Measurements from ENCODE around the gene PIK3C2G. TPM values are rescaled to one million over a fixed set of nuclear protein-coding genes. Genes with fewer than 3 reads are reported as not detected.

Gene PIK3C2G
- total and polyA plus RNA-seq, 2 of the 13 experiments (the other 11 are each of a cell fraction or from before 2014, with no cell fraction given) = not detected

DNA sequence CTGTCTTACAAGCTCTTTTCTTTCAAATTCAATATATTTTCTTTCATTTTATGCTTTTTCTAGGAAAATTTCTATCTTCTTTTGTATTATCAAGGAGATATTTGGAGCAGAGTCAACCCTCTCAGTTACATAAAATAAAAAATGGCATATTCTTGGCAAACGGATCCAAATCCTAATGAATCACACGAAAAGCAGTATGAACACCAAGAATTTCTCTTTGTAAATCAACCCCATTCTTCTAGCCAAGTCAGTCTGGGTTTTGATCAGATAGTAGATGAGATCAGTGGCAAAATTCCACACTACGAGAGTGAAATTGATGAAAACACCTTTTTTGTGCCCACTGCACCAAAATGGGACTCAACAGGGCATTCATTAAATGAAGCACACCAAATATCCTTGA, 20.6 kb downstream of the PIK3C2G start:
- in situ Hi-C loops (cut with HindIII; ENCODE audit: extremely low pct_ligation_motif_present, low pct_unique_long_range_greater_than_20kb) = no loop called here
- CTCF ChIA-PET (ENCODE audit: low intra/inter-chr PET ratio, low total read pairs) = no interaction called here
- H3K4me1 ChIP-seq (ENCODE audit: insufficient read depth, low read length) = no peaks in the 10 kb centered on the region
- 0% methylated on average over 3 of the region's 3 CpGs for WGBS (ENCODE audit: low lambda C conversion rate)
- ATAC-seq = no peak
- no peak overlapping the region for H2AFZ ChIP-seq (ENCODE audit: low read length)
- no peak for DNase-seq (ENCODE audit: low spot score)
- POLR2A ChIA-PET = no interaction called here
- TF ChIP-seq KAT7 (CRISPR knock-in tag; IDR thresholded peaks at IDR 0.05; ENCODE audit: borderline replicate concordance) (no peak), ZNF615 (CRISPR knock-in tag; IDR thresholded peaks at IDR 0.05; ENCODE audit: borderline replicate concordance) (no peak), ZFP90 (CRISPR knock-in tag; IDR thresholded peaks at IDR 0.05; ENCODE audit: borderline replicate concordance) (no peak), ARID2 (CRISPR knock-in tag; IDR thresholded peaks at IDR 0.05; ENCODE audit: borderline replicate concordance) (no peak), POLR2G (IDR thresholded peaks at IDR 0.05; ENCODE audit: low read depth, low read length) (no peak), ZBTB38 (CRISPR knock-in tag; IDR thresholded peaks at IDR 0.05) (no peak), RCOR2 (CRISPR knock-in tag; IDR thresholded peaks at IDR 0.05) (no peak), NR2F6 (IDR thresholded peaks at IDR 0.05) (no peak), NR2F6 (CRISPR knock-in tag; IDR thresholded peaks at IDR 0.05) (no peak), CAMTA2 (CRISPR knock-in tag; IDR thresholded peaks at IDR 0.05; ENCODE audit: borderline replicate concordance) (no peak), EZH2 (conservative IDR thresholded peaks at IDR 0.05; ENCODE audit: low read depth, low read length) (no peak), ARNTL (CRISPR knock-in tag; IDR thresholded peaks at IDR 0.05) (no peak), ZNF703 (CRISPR knock-in tag; IDR thresholded peaks at IDR 0.05; ENCODE audit: borderline replicate concordance) (no peak)
- TF ChIP-seq, protein P1, sequence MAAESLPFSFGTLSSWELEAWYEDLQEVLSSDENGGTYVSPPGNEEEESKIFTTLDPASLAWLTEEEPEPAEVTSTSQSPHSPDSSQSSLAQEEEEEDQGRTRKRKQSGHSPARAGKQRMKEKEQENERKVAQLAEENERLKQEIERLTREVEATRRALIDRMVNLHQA (CRISPR knock-in tag; IDR thresholded peaks at IDR 0.05) = no peak
- TF ChIP-seq, protein P2, sequence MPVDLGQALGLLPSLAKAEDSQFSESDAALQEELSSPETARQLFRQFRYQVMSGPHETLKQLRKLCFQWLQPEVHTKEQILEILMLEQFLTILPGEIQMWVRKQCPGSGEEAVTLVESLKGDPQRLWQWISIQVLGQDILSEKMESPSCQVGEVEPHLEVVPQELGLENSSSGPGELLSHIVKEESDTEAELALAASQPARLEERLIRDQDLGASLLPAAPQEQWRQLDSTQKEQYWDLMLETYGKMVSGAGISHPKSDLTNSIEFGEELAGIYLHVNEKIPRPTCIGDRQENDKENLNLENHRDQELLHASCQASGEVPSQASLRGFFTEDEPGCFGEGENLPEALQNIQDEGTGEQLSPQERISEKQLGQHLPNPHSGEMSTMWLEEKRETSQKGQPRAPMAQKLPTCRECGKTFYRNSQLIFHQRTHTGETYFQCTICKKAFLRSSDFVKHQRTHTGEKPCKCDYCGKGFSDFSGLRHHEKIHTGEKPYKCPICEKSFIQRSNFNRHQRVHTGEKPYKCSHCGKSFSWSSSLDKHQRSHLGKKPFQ (CRISPR knock-in tag; IDR thresholded peaks at IDR 0.05; ENCODE audit: insufficient replicate concordance) = no peak
- TF ChIP-seq, protein P3, sequence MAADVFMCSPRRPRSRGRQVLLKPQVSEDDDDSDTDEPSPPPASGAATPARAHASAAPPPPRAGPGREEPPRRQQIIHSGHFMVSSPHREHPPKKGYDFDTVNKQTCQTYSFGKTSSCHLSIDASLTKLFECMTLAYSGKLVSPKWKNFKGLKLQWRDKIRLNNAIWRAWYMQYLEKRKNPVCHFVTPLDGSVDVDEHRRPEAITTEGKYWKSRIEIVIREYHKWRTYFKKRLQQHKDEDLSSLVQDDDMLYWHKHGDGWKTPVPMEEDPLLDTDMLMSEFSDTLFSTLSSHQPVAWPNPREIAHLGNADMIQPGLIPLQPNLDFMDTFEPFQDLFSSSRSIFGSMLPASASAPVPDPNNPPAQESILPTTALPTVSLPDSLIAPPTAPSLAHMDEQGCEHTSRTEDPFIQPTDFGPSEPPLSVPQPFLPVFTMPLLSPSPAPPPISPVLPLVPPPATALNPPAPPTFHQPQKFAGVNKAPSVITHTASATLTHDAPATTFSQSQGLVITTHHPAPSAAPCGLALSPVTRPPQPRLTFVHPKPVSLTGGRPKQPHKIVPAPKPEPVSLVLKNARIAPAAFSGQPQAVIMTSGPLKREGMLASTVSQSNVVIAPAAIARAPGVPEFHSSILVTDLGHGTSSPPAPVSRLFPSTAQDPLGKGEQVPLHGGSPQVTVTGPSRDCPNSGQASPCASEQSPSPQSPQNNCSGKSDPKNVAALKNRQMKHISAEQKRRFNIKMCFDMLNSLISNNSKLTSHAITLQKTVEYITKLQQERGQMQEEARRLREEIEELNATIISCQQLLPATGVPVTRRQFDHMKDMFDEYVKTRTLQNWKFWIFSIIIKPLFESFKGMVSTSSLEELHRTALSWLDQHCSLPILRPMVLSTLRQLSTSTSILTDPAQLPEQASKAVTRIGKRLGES (CRISPR knock-in tag; IDR thresholded peaks at IDR 0.05; ENCODE audit: borderline replicate concordance) = no peak
- H3K36me3 ChIP-seq (replicated peaks in 1 of 2; ENCODE audit: control insufficient read depth in 1 of 2, insufficient read depth in 2 of 2, low read length in 2 of 2) = no peaks in the 10 kb centered on the region
- no peak overlapping the region for H3K4me3 ChIP-seq (replicated peaks in 1 of 3; ENCODE audit: insufficient read depth in 1 of 3, low read depth in 2 of 3, low read length in 3 of 3)
- intact Hi-C loops (cut with micrococcal nuclease; ENCODE audit: unreplicated experiment) = no loop called here
- no peak overlapping the region for H3K4me2 ChIP-seq (ENCODE audit: low read depth, low read length)
- H3K9me3 ChIP-seq (ENCODE audit: low read length) = no peaks in the 10 kb centered on the region
- no peaks in the 10 kb centered on the region for H3K27me3 ChIP-seq (ENCODE audit: control insufficient read depth in 1 of 2, insufficient read depth in 2 of 2, low read length in 2 of 2)
- no TSS peak for BruUV-seq (replicated peaks)
- no peaks in the 10 kb centered on the region for H3K79me2 ChIP-seq (ENCODE audit: insufficient read depth, low read length)
- H3K27ac ChIP-seq (ENCODE audit: extremely low read length, insufficient read depth, low read length) = no peak overlapping the region
- FAIRE-seq = no peak
- no peak overlapping the region for H3K9ac ChIP-seq (ENCODE audit: insufficient read depth, low read depth, low read length)
- no peaks in the 10 kb centered on the region for H4K20me1 ChIP-seq (ENCODE audit: insufficient read depth, low read length)
